HEK293 (cell line): ENCODE data around the gene KSR1.

Experiments used
- CTCF ChIP-seq: fragments of 450-650 bp; formaldehyde crosslinking; IDR thresholded peaks from 2 replicates; pipeline ENCODE4 v1.5.1; 2016; ENCODE audit warnings: missing biosample characterization, missing genetic modification characterization
- OSR2 ChIP-seq: fragments of 450-650 bp; formaldehyde crosslinking; IDR thresholded peaks from 2 replicates; pipeline ENCODE4 v1.5.1; 2016; ENCODE audit warnings: missing biosample characterization, missing genetic modification characterization
- PBX3 ChIP-seq: sonication (generic); formaldehyde crosslinking; IDR thresholded peaks from 2 replicates; pipeline ENCODE4 v1.8.1; 2022; ENCODE audit warnings: mild to moderate bottlenecking, moderate library complexity, missing genetic modification reagents
- YY1 ChIP-seq: fragments of 450-650 bp; formaldehyde crosslinking; IDR thresholded peaks from 2 replicates; pipeline ENCODE4 v1.5.1; 2018; ENCODE audit warnings: missing biosample characterization, missing genetic modification characterization
- ZBTB44 ChIP-seq: fragments of 450-650 bp; IDR thresholded peaks from 2 replicates; pipeline ENCODE4 v1.5.1; 2018; ENCODE audit warnings: missing biosample characterization, mild to moderate bottlenecking, missing genetic modification characterization
- ZBTB6 ChIP-seq: fragments of 450-650 bp; formaldehyde crosslinking; IDR thresholded peaks from 2 replicates; pipeline ENCODE4 v1.5.1; 2017; ENCODE audit warnings: missing biosample characterization, missing genetic modification characterization
- ZBTB7A ChIP-seq: fragments of 450-650 bp; formaldehyde crosslinking; IDR thresholded peaks from 2 replicates; pipeline ENCODE4 v1.5.1; 2016; ENCODE audit warnings: low read depth, missing biosample characterization, missing genetic modification characterization
- ZBTB8A ChIP-seq: fragments of 450-650 bp; formaldehyde crosslinking; IDR thresholded peaks from 2 replicates; pipeline ENCODE4 v1.5.1; 2016; ENCODE audit warnings: missing biosample characterization, missing genetic modification characterization
- ZNF302 ChIP-seq: fragments of 450-650 bp; formaldehyde crosslinking; IDR thresholded peaks from 2 replicates; pipeline ENCODE4 v1.5.1; 2016; ENCODE audit warnings: missing biosample characterization, missing genetic modification characterization, low read depth
- ZNF354C ChIP-seq: fragments of 450-650 bp; formaldehyde crosslinking; IDR thresholded peaks from 2 replicates; pipeline ENCODE4 v1.5.1; 2016; ENCODE audit warnings: missing biosample characterization, missing genetic modification characterization, low read depth, borderline replicate concordance
- ZNF514 ChIP-seq: fragments of 450-650 bp; formaldehyde crosslinking; IDR thresholded peaks from 2 replicates; pipeline ENCODE4 v1.5.1; 2016; ENCODE audit warnings: missing biosample characterization, missing genetic modification characterization
- ZNF776 ChIP-seq: fragments of 450-650 bp; formaldehyde crosslinking; IDR thresholded peaks from 2 replicates; pipeline ENCODE4 v1.5.0; 2017; ENCODE audit warnings: missing biosample characterization, missing genetic modification characterization, borderline replicate concordance
- ZSCAN23 ChIP-seq: fragments of 450-650 bp; formaldehyde crosslinking; IDR thresholded peaks from 2 replicates; pipeline ENCODE4 v1.5.1; 2016; ENCODE audit warnings: missing biosample characterization, missing genetic modification characterization
- ZSCAN5A ChIP-seq: fragments of 450-650 bp; formaldehyde crosslinking; IDR thresholded peaks from 2 replicates; pipeline ENCODE4 v1.5.1; 2016; ENCODE audit warnings: missing biosample characterization, missing genetic modification characterization

- TF ChIP-seq ZNF776 (tag by site-specific recombination) (no peak), CTCF (no peak), PBX3 (CRISPR knock-in tag) (no peak), ZSCAN5A (tag by site-specific recombination) (no peak), ZBTB8A (tag by site-specific recombination) (no peak), ZBTB6 (tag by site-specific recombination) (no peak), ZNF354C (tag by site-specific recombination) (no peak), ZSCAN23 (tag by site-specific recombination) (no peak), YY1 (no peak), ZNF302 (tag by site-specific recombination) (no peak), ZNF514 (tag by site-specific recombination) (no peak), OSR2 (tag by site-specific recombination) (no peak), ZBTB44 (no peak), ZBTB7A (tag by site-specific recombination) (no peak)
Measured at GRCh38 chr17:27524594-27524993, 68.3 kb downstream of the KSR1 start.
